ENCODE measurements around the gene DRGX. TPM values are rescaled to one million over a fixed set of nuclear protein-coding genes. Genes with fewer than 3 reads are reported as not detected.

The DRGX gene
- total RNA-seq, 4 donors from 2014 or later: not detected

DNA sequence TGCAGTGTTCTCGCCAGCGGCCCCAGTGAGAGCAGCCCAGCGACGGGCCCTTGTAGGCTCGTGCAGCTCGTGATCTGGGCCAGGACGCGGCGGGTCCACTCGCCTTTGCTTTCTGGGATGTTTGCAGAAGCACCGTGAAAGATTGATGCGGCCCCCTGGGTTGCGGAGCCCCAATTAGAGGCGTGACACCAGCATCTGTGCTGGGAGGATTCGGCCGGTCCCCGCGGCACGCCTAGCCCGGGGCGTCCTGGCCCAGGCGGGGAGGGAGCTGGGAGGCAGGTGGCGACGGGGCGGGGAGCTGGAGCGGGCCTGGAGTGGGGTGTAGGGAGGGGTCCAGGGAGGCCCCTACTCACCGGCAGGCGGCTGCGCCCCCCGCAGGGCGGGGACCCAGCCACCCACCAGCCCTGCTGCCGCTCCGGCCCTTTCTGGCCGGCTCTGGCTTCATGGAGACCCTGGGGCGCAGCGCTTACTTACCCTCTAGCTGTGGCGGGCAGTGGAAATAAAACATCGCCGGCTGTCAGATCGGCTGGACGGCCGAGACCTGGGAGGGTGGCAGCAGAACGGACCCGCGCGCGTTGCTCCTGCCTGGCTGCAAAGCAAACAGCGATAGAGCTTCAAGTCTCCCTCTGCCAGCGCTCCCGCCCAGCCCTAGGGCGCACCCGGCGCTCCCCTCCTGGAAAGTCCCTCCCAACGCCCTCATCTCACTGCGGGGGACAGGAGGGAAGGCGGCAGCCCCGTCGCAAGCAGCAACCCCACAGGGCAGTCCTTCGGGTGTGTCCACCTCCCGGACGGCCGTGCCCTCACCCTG is 752 bp downstream of the DRGX start:
- no peak overlapping the region for H3K27ac ChIP-seq (replicated peaks in 1 of 4)
- H3K36me3 ChIP-seq: no peaks in the 10 kb centered on the region
- no peaks in the 10 kb centered on the region for H3K9me3 ChIP-seq
- peaks cover 3 to 97% (median 60%) of the 10 kb centered on the region in 4 donors for H3K27me3 ChIP-seq
- H3K4me1 ChIP-seq: peaks cover 28 to 42% (median 36%) of the 10 kb centered on the region in 4 donors
- no peak for DNase-seq (ENCODE audit: extremely low spot score)
- peak overlapping the region in 2 of 4 donors; percentile 12 to 24 for H3K4me3 ChIP-seq
- TF ChIP-seq, protein P1, sequence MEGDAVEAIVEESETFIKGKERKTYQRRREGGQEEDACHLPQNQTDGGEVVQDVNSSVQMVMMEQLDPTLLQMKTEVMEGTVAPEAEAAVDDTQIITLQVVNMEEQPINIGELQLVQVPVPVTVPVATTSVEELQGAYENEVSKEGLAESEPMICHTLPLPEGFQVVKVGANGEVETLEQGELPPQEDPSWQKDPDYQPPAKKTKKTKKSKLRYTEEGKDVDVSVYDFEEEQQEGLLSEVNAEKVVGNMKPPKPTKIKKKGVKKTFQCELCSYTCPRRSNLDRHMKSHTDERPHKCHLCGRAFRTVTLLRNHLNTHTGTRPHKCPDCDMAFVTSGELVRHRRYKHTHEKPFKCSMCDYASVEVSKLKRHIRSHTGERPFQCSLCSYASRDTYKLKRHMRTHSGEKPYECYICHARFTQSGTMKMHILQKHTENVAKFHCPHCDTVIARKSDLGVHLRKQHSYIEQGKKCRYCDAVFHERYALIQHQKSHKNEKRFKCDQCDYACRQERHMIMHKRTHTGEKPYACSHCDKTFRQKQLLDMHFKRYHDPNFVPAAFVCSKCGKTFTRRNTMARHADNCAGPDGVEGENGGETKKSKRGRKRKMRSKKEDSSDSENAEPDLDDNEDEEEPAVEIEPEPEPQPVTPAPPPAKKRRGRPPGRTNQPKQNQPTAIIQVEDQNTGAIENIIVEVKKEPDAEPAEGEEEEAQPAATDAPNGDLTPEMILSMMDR (IDR thresholded peaks at IDR 0.05): no peak
- no peak for TF ChIP-seq POLR2A (IDR thresholded peaks at IDR 0.05; ENCODE audit: low read depth)
- no peak for TF ChIP-seq EP300 (IDR thresholded peaks at IDR 0.05)
- TF ChIP-seq POLR2AphosphoS5 (IDR thresholded peaks at IDR 0.05): no peak
- WGBS: 4% methylated on average over 15 of the region's 62 CpGs
- intact Hi-C loops (cut with DNase I): no loop called here

DNA sequence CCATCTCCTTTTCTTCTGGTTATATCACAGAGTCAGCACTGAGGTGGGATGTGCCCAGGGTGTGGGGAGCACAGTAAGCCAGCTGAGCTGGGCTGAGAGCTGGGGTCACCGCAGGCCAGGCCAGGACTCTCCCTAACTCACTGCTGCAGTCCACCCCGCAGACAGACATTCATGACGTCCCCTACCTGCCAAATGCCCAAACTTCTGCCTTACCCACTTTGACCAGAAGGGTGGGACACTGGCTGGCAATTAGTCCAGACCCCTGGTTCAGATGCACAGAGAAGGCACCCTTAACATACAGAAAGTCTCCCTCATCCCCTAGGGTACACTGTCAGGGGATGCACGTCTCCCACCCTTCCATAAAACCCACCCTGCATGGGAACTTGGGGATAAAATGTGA is 2.1 kb downstream of the DRGX start:
- no peak for TF ChIP-seq POLR2A (IDR thresholded peaks at IDR 0.05; ENCODE audit: low read depth)
- TF ChIP-seq POLR2AphosphoS5 (IDR thresholded peaks at IDR 0.05): no peak
- TF ChIP-seq EP300 (IDR thresholded peaks at IDR 0.05): no peak
- TF ChIP-seq, protein P1 (IDR thresholded peaks at IDR 0.05): no peak
- no peak overlapping the region for H3K27ac ChIP-seq (replicated peaks in 1 of 4)
- no peaks in the 10 kb centered on the region for H3K36me3 ChIP-seq
- H3K27me3 ChIP-seq: peaks cover 3 to 93% (median 56%) of the 10 kb centered on the region in 4 donors
- H3K4me1 ChIP-seq: peaks cover 28 to 42% (median 36%) of the 10 kb centered on the region in 4 donors
- no peak overlapping the region for H3K4me3 ChIP-seq
- no peaks in the 10 kb centered on the region for H3K9me3 ChIP-seq
- 49% methylated on average over 4 of the region's 4 CpGs for WGBS
- intact Hi-C loops (cut with DNase I): no loop called here
- no peak for DNase-seq (ENCODE audit: extremely low spot score)

GRCh38 chr10:49393301-49393700 is 2.6 kb downstream of the DRGX start:
- intact Hi-C loops (cut with DNase I): no loop called here
- H3K4me3 ChIP-seq: no peak overlapping the region
- H3K36me3 ChIP-seq: no peaks in the 10 kb centered on the region
- H3K27me3 ChIP-seq: peaks cover 2 to 90% (median 51%) of the 10 kb centered on the region in 4 donors
- H3K9me3 ChIP-seq: no peaks in the 10 kb centered on the region
- H3K4me1 ChIP-seq: peaks cover 24 to 38% (median 32%) of the 10 kb centered on the region in 4 donors
- DNase-seq (ENCODE audit: extremely low spot score): no peak
- TF ChIP-seq POLR2A (IDR thresholded peaks at IDR 0.05; ENCODE audit: low read depth) (no peak), POLR2AphosphoS5 (IDR thresholded peaks at IDR 0.05) (no peak)
- TF ChIP-seq, protein P1 (IDR thresholded peaks at IDR 0.05): no peak
- H3K27ac ChIP-seq (replicated peaks in 1 of 4): no peak overlapping the region
- 100% methylated on average over 1 of the region's 1 CpG for WGBS

GRCh38 chr10:49389361-49389933 is 6.4 kb downstream of the DRGX start:
- Histone ChIP-seq H3K27ac (replicated peaks in 1 of 4) (no peak overlapping the region), H3K9me3 (no peaks in the 10 kb centered on the region), H3K4me3 (no peak overlapping the region), H3K4me1 (peaks cover 0 to under 1% (median 0%) of the 10 kb centered on the region in 4 donors), H3K36me3 (no peaks in the 10 kb centered on the region), H3K27me3 (peaks cover 0 to 84% (median 12%) of the 10 kb centered on the region in 4 donors)
- WGBS: 90% methylated on average over 15 of the region's 15 CpGs
- TF ChIP-seq POLR2A (IDR thresholded peaks at IDR 0.05; ENCODE audit: low read depth) (no peak), POLR2AphosphoS5 (IDR thresholded peaks at IDR 0.05) (no peak), EP300 (IDR thresholded peaks at IDR 0.05) (no peak)
- TF ChIP-seq, protein P1 (IDR thresholded peaks at IDR 0.05): no peak
- intact Hi-C loops (cut with DNase I): no loop called here
- DNase-seq (ENCODE audit: extremely low spot score): no peak

Data from esophagus muscularis mucosa (tissue), 4 donors.